ENCODE results near the gene HDAC4.
"Not testable (repeated sequence)": the region's sequence is repeated elsewhere in the genome, so short reads cannot be mapped to it uniquely, and the experiment has no call there.

The HDAC4 gene

GRCh38 chr2:239294571-239295054 lies 106.2 kb downstream of the HDAC4 start:
- no peak for DNase-seq (ENCODE audit: low read depth)

GRCh38 chr2:239293775-239294430 lies 106.9 kb downstream of the HDAC4 start:
- DNase-seq (ENCODE audit: low read depth) = no peak

DNA sequence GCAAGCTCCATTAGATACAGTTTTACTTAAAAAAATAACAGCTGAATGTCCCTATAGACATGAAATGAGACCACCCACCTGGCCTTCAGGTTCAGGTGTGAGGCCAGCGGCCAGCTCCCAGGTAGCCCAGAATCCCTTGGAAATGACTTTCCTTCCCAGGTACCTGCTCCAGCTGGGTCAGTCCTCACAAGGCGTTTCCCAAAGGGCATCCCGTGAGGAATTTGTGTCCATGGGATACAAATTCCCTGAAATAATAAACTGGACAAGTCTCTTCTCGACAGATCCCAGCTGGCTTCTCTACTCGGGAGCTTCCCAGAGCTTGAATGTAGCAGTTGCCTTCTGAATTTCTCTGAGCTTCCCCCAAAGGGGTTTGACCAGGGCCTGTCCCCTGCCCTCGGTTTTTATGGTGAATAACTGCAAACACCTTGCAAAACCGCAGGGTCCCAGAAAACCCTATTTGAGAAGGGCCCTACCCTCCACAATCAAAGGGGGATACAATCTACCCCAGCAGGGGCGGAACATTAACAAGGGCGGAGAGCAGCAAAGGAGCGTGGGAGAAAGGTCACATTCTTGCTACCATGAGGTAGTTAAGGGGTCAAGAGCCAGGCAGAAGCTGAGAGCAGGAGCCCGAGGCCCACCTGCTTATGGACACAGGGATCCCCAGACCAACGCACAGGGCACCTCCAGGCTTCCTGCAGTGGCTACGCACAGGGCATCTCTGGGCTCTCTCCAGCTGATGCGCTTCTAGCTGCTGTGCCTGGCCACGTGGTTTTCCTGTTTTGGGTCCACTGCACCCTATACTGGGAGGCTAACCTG lies 107.7 kb downstream of the HDAC4 start:
- no peak for DNase-seq (ENCODE audit: low read depth)

DNA sequence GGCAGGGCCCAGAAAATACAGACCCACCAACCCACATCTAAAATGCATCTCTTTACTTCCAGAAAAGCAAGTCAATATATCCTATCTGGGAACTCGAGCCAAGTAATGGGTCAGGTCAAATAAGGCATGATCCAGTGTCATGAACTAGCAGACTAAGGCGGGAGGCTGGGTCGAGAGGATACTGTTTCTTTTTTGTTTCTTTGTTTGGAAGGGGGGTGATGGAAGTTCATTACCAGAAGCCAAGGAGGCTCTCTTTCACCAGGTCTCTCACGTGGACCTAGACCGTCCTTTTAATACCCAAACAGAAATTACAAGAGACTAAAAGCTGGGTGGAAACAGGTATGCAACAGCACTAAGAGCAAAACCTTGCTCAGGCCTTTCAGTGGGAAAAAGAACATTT lies 108.3 kb downstream of the HDAC4 start:
- DNase-seq (ENCODE audit: low read depth) = no peak

DNA sequence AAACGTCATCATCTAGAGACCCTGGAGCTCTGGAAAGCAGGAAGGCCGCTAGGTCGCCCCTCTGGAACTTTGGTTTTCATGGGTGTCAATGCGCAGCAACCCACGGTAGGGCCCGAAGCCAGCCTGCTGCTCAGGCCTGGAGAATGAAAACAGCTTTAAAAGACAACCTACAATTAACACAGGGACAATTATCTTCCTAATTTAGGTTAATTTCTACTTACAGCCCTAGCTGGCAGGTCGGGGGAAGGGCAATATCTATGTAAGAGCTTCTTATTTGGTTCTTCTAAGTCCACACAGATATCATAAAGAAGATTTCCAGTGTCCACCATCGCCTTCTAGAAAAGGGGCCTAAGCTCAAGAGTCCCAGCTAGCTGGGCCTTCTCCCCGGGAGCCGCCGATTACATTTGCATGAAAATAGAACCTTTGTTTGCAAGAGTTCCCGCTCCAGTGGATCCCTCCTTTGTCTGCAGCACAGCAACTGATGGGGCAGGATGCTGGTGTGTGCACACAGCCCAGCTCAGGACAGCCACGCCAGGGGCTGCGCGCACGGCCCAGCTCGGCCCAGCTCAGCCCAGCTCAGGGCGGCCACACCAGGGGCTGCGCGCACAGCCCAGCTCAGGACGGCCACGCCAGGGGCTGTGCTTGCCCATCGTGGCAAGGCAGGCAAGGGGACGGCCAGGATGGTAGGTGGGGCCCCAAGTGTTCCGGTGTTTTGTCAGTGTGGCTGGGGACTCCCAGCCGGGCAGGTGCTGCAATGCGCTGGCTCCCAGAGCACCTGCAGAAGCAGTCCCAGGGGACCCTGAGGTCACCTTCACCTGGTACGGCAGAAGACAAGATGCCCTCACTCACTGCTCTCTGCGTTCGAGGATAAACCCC lies 109.1 kb downstream of the HDAC4 start:
- DNase-seq (ENCODE audit: low read depth) = no peak

DNA sequence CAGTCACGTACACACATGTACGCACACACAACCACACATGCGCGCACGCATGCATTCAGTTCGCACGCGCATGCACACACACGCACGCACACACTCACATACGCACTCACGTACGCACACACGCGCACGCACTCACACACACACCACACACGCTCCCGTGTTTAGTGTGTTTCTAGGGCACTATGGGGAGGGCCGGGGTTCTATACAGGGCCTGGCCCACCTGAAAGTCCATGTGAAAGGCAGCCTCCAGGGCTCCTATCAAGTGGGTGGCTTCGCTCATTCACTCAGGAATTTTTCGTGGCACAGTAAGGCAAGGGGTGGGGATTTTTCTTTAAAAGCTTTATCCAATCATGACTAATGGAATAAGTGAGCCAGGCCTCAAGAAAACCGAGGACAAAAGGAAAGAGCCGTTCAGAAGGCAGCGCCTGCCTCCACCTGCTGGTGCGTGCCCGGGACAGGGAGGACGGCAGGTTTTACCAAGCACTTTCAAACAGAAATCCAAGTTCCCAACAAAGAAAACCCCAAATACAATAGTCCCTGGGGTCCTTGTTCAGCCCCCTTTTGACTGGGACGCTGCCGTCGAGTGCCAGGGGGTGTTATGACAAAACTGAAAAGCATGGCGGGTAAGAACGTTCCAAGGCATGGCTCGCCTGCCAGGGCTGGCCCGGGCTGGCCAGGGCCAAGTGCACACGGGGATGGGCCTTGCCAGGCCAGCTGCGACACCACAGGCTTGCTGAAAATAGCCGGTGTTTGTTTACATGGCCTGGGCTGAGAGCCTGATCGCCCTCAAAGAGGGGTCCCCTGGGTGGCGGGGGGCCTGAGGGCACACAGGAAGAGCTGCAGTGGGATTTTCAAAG lies 110.0 kb downstream of the HDAC4 start:
- no peak for DNase-seq (ENCODE audit: low read depth)

DNA sequence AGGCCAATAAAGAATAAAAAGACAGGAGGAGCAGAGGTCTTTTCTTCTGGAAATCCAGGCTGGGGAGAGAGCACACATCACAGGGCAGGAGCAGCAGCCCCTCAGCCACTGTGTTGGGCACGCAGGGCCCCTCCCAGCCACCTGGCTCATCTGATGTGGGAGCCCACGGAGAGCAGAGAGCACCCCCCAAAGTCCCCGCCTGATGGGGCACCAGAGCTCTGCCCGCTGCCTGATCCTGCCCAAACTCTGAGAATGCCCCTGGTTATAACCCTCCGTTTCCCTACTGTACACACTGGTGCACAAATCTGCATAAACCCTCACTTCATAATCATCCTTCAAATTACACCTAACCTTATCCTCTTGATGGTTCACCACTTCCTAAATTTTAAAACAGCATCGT lies 111.3 kb downstream of the HDAC4 start:
- DNase-seq (ENCODE audit: low read depth) = no peak

GRCh38 chr2:239288951-239289511 lies 111.8 kb downstream of the HDAC4 start:
- DNase-seq (ENCODE audit: low read depth) = no peak

- no peak for DNase-seq (ENCODE audit: low read depth)
Measured at GRCh38 chr2:239288237-239288636, 112.6 kb downstream of the HDAC4 start.

DNA sequence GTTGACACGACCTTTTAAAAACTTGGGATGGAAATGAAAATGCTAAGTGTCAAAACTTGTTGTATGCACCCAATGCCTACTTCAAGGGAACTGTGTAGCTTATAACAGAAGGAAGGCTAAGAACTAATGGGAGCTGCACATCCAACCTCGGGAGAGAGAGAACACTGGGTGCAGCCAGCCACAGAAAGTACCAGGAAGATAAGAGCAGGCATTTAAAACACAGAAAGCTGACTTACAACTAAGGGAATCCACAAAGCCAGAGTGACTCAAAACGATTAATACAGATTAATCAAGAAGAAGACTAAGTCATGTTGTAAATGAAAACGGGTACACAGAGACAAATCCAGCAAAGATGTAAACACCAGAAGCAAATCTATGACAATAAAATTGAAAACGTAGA lies 113.4 kb downstream of the HDAC4 start:
- no peak for DNase-seq (ENCODE audit: low read depth)

DNA sequence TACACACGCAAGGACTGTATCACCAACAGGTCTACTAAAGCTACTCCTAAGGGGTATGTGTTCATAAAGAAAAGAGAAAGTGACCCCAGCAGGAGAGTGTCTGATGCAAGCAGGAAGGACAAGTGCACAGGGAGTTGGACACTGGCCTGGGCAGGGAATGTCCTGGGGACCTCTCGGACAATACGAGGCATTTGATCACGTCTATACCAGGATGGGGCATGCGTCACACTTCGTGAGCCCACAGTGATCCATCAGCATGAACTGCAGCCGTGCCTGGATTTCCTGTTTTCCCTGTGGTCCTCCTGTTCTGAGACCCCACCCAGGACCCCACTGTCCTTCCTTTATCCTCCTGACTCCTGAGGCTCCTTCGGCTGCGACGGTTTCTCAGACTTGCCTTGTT lies 113.9 kb downstream of the HDAC4 start:
- DNase-seq (ENCODE audit: low read depth) = no peak

GRCh38 chr2:239285932-239286230 lies 114.9 kb downstream of the HDAC4 start:
- DNase-seq (ENCODE audit: low read depth) = no peak

GRCh38 chr2:239285071-239285931 lies 115.5 kb downstream of the HDAC4 start:
- DNase-seq (ENCODE audit: low read depth) = no peak

- no peak for DNase-seq (ENCODE audit: low read depth)
Measured at GRCh38 chr2:239283961-239284795, 116.6 kb downstream of the HDAC4 start.

DNA sequence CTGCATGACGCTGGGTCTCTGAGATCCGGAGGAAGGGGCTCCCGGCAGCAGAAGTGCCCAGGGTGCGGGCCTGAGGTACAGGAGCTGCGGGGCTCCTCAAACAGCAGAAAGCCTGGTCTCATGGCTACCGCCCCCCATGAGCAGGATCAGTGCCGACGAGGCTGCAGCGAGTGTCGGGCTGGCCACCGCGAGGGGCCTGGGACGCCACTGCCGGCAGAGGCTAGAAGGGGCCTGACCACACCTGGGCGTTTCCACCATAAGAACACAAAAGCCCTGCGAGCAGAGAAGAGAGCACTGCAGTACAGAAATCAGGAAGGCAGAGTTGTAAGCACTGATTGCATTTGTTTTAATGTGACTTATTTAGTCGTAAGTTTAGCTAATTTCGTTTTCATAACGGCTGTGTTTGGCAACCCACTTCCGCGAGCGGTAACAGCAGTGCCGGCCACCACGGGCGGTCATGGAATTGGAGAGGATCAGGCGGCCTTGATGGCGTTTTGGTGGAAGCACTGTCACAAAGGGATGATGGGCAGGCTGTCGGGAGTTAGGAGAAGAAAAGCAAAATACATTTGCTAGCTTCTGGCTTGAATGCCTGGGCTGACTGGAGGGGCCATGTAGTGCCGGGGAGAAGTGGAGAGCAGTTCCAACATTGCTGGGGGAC lies 117.4 kb downstream of the HDAC4 start:
- DNase-seq (ENCODE audit: low read depth) = no peak

DNA sequence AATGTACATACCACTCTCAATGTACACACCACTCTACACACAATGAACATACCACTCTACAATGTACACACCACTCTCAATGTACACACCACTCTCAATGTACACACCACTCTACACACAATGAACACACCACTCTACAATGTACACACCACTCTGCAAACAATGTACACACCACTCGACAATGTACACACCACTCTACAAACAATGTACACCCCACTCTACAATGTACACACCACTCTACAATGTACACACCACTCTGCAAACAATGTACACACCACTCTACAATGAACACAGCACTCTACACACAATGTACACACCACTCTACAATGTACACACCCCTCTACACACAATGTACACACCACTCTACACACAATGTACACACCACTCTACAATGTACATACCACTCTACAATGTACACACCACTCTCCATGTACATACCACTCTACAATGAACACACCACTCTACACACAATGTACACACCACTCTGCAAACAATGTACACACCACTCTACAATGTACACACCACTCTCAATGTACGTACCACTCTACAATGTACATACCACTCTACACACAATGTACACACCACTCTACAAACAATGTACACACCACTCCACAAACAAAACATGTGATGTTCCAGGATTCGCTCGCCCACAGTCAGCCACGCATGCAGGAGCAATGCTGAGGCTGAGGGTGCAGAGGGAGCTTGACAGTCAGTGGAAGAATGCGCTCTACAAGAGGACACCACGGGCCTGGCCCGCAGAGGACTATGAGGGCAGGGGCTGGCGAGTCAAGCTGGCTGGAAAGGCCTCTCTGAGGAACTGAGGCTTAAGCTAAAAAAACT lies 118.2 kb downstream of the HDAC4 start:
- no peak for DNase-seq (ENCODE audit: low read depth)

- DNase-seq (ENCODE audit: low read depth) = not testable (repeated sequence)
Measured at GRCh38 chr2:239280296-239281017, 120.4 kb downstream of the HDAC4 start.
